Chondrocyte (in vitro differentiated cells): ENCODE measurements around the gene QSOX2. TPM values are rescaled to one million over a fixed set of nuclear protein-coding genes. Genes with fewer than 3 reads are reported as not detected.

ENCODE experiments used
- DNase-seq: peaks from one replicate; pipeline ENCODE4 v3.0.0; 2021; ENCODE audit warnings: mixed read lengths, low spot score
- H3K27ac Mint-ChIP-seq: one replicate; pipeline ENCODE4 v1.8.0; 2021; ENCODE audit warnings: mild to moderate bottlenecking, moderate library complexity, mixed read lengths; ENCODE audit not compliant: unreplicated experiment
- H3K27me3 Mint-ChIP-seq: 2 replicates; pipeline ENCODE4 v1.8.0; 2021; ENCODE audit warnings: low read depth, mixed read lengths
- H3K36me3 Mint-ChIP-seq: 2 replicates; pipeline ENCODE4 v1.8.0; 2021; ENCODE audit warnings: low read depth, mixed read lengths
- H3K4me1 Mint-ChIP-seq: 2 replicates; pipeline ENCODE4 v1.8.0; 2021; ENCODE audit warnings: low read depth, mild to moderate bottlenecking, mixed read lengths
- H3K4me3 Mint-ChIP-seq: one replicate; pipeline ENCODE4 v1.8.0; 2021; ENCODE audit warnings: mild to moderate bottlenecking, moderate library complexity, mixed read lengths; ENCODE audit not compliant: unreplicated experiment
- H3K9me3 Mint-ChIP-seq: 2 replicates; pipeline ENCODE4 v1.8.0; 2021; ENCODE audit warnings: low read depth, mixed read lengths
- CTCF ChIP-seq: fragments of 200-600 bp; sonication (generic); IDR thresholded peaks from 2 replicates; pipeline ENCODE4 v1.5.0; 2021; ENCODE audit warnings: antibody characterized with exemption, mild to moderate bottlenecking, moderate library complexity
- total RNA-seq: library from RNA; stranded (reverse); gene quantifications from 3 replicates; pipeline ENCODE4 v1.2.1, GENCODE V29; 2021

Gene QSOX2
- total RNA-seq, 1 donor from 2014 or later = 14.3 TPM

GRCh38 chr9:136175616-136176197, 69.9 kb downstream of the QSOX2 start:
- H3K9me3 Mint-ChIP-seq = no peaks in the 10 kb centered on the region
- no peak overlapping the region for H3K4me3 Mint-ChIP-seq
- no peaks in the 10 kb centered on the region for H3K4me1 Mint-ChIP-seq

GRCh38 chr9:136174779-136175615, 70.6 kb downstream of the QSOX2 start:
- Mint-ChIP-seq H3K36me3 (no peaks in the 10 kb centered on the region), H3K27me3 (peaks cover 15% of the 10 kb centered on the region), H3K27ac (no peak overlapping the region), H3K4me1 (no peaks in the 10 kb centered on the region), H3K9me3 (no peaks in the 10 kb centered on the region), H3K4me3 (no peak overlapping the region)
- TF ChIP-seq CTCF = no peak
- no peak for DNase-seq

More at GRCh38 chr9:136175616-136176197, 69.9 kb downstream of the QSOX2 start:
- no peak for TF ChIP-seq CTCF
- H3K27me3 Mint-ChIP-seq = peaks cover 18% of the 10 kb centered on the region
- H3K27ac Mint-ChIP-seq = no peak overlapping the region
- no peak for DNase-seq
- no peaks in the 10 kb centered on the region for H3K36me3 Mint-ChIP-seq

GRCh38 chr9:136173648-136174290, 71.8 kb downstream of the QSOX2 start:
- Mint-ChIP-seq H3K27me3 (peaks cover 21% of the 10 kb centered on the region), H3K9me3 (no peaks in the 10 kb centered on the region), H3K27ac (no peak overlapping the region), H3K36me3 (no peaks in the 10 kb centered on the region), H3K4me3 (no peak overlapping the region), H3K4me1 (no peaks in the 10 kb centered on the region)
- no peak for DNase-seq
- TF ChIP-seq CTCF = no peak

GRCh38 chr9:136172412-136173079, 73.1 kb downstream of the QSOX2 start:
- no peak overlapping the region for H3K27ac Mint-ChIP-seq
- H3K4me3 Mint-ChIP-seq = no peak overlapping the region
- peaks cover 25% of the 10 kb centered on the region for H3K27me3 Mint-ChIP-seq
- peaks cover 1% of the 10 kb centered on the region for H3K36me3 Mint-ChIP-seq
- H3K9me3 Mint-ChIP-seq = no peaks in the 10 kb centered on the region
- no peaks in the 10 kb centered on the region for H3K4me1 Mint-ChIP-seq
- DNase-seq = no peak
- TF ChIP-seq CTCF = no peak
